Mesendoderm (in vitro differentiated cells): ENCODE results near the gene GM2A.

Source experiments
- DNase-seq: peaks from one replicate; pipeline ENCODE4 v3.0.0; 2013
- H2AK5ac ChIP-seq: 2 replicates; pipeline ENCODE4 v1.6.1; 2013; ENCODE audit warnings: low read length, inconsistent platforms
- H2BK120ac ChIP-seq: 2 replicates; pipeline ENCODE4 v1.6.1; 2013; ENCODE audit warnings: low read depth, mild to moderate bottlenecking, low read length, moderate library complexity, mixed read lengths
- H2BK15ac ChIP-seq: replicated peaks from 2 replicates; pipeline ENCODE4 v1.6.1; 2013; ENCODE audit warnings: low read depth, mild to moderate bottlenecking, moderate library complexity
- H2BK5ac ChIP-seq: 2 replicates; pipeline ENCODE4 v1.6.1; 2013; ENCODE audit warnings: low read length, inconsistent platforms
- H3K18ac ChIP-seq: 2 replicates; pipeline ENCODE4 v1.6.1; 2013; ENCODE audit warnings: mild to moderate bottlenecking, low read length, mixed read lengths
- H3K23ac ChIP-seq: one replicate; pipeline ENCODE4 v1.6.1; 2013; ENCODE audit warnings: low read length
- H3K27ac ChIP-seq: 2 replicates; pipeline ENCODE4 v1.5.1; 2013; ENCODE audit warnings: low read depth, mild to moderate bottlenecking, inconsistent platforms, low read length, moderate library complexity
- H3K27me3 ChIP-seq: 2 replicates; pipeline ENCODE4 v1.6.1; 2013; ENCODE audit warnings: low read length, control low read depth, mild to moderate bottlenecking, inconsistent platforms; ENCODE audit not compliant: insufficient read depth, poor library complexity
- H3K36me3 ChIP-seq: 2 replicates; pipeline ENCODE4 v1.6.1; 2013; ENCODE audit warnings: low read length, inconsistent platforms; ENCODE audit not compliant: control insufficient read depth, insufficient read depth
- H3K4ac ChIP-seq: one replicate; pipeline ENCODE4 v1.6.1; 2013; ENCODE audit warnings: low read depth, mild to moderate bottlenecking, low read length, moderate library complexity
- H3K4me1 ChIP-seq: 2 replicates; pipeline ENCODE4 v1.6.1; 2013; ENCODE audit warnings: low read depth, low read length, inconsistent platforms; ENCODE audit not compliant: control insufficient read depth
- H3K4me2 ChIP-seq: 2 replicates; pipeline ENCODE4 v1.6.1; 2013; ENCODE audit warnings: low read length
- H3K4me3 ChIP-seq: 2 replicates; pipeline ENCODE4 v1.5.1; 2013; ENCODE audit warnings: mild to moderate bottlenecking, low read length
- H3K56ac ChIP-seq: one replicate; pipeline ENCODE4 v1.6.1; 2013; ENCODE audit warnings: low read length
- H3K79me1 ChIP-seq: 2 replicates; pipeline ENCODE4 v1.6.1; 2013; ENCODE audit warnings: low read length, inconsistent platforms
- H3K79me2 ChIP-seq: 2 replicates; pipeline ENCODE4 v1.6.1; 2013; ENCODE audit warnings: mild to moderate bottlenecking, low read length; ENCODE audit not compliant: control insufficient read depth, insufficient read depth
- H3K9ac ChIP-seq: 2 replicates; pipeline ENCODE4 v1.6.1; 2013; ENCODE audit warnings: low read length, inconsistent platforms
- H4K5ac ChIP-seq: one replicate; pipeline ENCODE4 v1.6.1; 2013; ENCODE audit warnings: low read length
- H4K8ac ChIP-seq: one replicate; pipeline ENCODE4 v1.6.1; 2013; ENCODE audit warnings: low read depth, mild to moderate bottlenecking, control low read depth, low read length, moderate library complexity
- WGBS: extraction: QIAGEN DNeasy Blood & Tissue Kit; methylation state at CpG from one replicate; pipeline ENCODE4 v1.1.7; 2013; ENCODE audit warnings: low lambda C conversion rate, missing lambda C conversion rate; ENCODE audit not compliant: insufficient coverage; ENCODE audit errors: extremely low coverage; 5-methylcytosine and 5-hydroxymethylcytosine counted together

The GM2A gene

DNA sequence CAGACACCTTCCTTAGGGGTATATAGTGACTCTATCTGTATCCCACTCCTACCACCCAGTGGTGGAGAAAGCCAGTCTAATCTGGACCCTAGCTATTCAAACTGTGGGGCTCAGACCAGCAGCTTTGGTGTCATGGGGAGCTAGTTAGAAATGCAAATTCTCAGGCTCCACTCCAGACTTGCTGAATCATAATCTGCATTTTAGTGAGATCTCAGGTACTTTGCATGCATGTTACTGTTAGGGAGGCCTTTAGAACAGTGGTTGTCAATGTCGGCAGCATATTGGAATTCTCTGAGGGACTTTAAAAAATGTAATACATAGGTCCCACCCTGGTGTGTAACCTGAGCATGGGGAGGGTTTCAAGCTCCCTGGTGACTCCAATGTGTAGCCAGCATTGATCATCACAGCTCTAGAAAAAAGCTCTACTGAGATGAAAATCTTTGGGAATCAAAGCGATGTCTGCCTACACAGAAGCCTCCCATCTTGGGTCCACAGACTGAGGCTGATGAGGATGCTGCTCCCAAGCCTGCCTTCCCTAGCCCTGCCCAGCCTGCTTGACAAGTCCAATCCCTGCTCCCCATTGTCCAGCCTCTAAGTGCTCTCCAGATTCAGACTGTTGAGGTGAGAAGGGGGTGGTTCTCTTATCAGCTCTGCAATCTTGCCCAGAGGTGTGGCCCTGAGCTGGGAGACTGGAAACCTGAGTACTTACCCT lies 11.9 kb upstream of the GM2A start:
- H2BK5ac ChIP-seq: no peak overlapping the region
- WGBS: no CpG with 5 or more reads among the region's 2 CpGs
- no peaks in the 10 kb centered on the region for H3K79me2 ChIP-seq
- no peak overlapping the region for H4K8ac ChIP-seq
- H3K23ac ChIP-seq: no peak overlapping the region
- H2AK5ac ChIP-seq: no peak overlapping the region
- no peak overlapping the region for H4K5ac ChIP-seq
- H3K79me1 ChIP-seq: no peaks in the 10 kb centered on the region
- H3K9ac ChIP-seq: no peak overlapping the region
- no peak overlapping the region for H2BK15ac ChIP-seq
- H3K27me3 ChIP-seq: no peaks in the 10 kb centered on the region
- no peaks in the 10 kb centered on the region for H3K36me3 ChIP-seq
- no peak overlapping the region for H3K27ac ChIP-seq
- H3K56ac ChIP-seq: peak overlapping the region; percentile 9
- H3K18ac ChIP-seq: no peak overlapping the region
- H3K4me3 ChIP-seq: no peak overlapping the region
- DNase-seq: peak; percentile 65
- H2BK120ac ChIP-seq: no peak overlapping the region
- H3K4me1 ChIP-seq: peaks cover 4% of the 10 kb centered on the region
- no peak overlapping the region for H3K4ac ChIP-seq
- no peak overlapping the region for H3K4me2 ChIP-seq

GRCh38 chr5:151243127-151243526 lies 9.9 kb upstream of the GM2A start:
- Histone ChIP-seq H3K18ac (no peak overlapping the region), H2BK120ac (no peak overlapping the region), H3K4me3 (no peak overlapping the region), H3K36me3 (no peaks in the 10 kb centered on the region), H3K4me2 (no peak overlapping the region), H3K27ac (no peak overlapping the region), H4K5ac (no peak overlapping the region), H2BK5ac (no peak overlapping the region), H3K4ac (no peak overlapping the region), H3K79me2 (no peaks in the 10 kb centered on the region), H3K23ac (no peak overlapping the region), H4K8ac (no peak overlapping the region), H3K27me3 (no peaks in the 10 kb centered on the region), H3K79me1 (no peaks in the 10 kb centered on the region), H2AK5ac (no peak overlapping the region), H3K9ac (no peak overlapping the region), H3K56ac (no peak overlapping the region), H3K4me1 (peaks cover 4% of the 10 kb centered on the region), H2BK15ac (no peak overlapping the region)
- no peak for DNase-seq
- no CpG with 5 or more reads among the region's 4 CpGs for WGBS

DNA sequence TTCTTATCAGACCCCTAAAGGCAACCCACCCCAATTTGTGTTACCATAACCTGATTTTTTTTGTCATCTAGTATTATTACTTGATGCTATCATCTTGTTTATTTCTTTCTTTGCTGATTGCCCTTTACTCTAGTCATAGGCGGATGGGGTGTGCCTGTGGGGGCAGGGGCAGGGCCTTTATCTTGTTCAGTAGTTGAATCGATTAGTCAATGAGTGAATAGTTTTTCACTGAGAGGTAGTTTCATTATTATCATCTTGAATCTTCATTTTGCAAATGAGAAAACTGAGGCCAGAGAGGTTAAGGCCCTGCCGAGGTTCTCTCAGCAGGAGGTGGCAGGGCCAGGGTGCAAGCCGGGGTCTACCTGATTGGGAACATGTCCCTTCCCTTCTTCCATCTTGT lies 9.4 kb upstream of the GM2A start:
- no peaks in the 10 kb centered on the region for H3K27me3 ChIP-seq

GRCh38 chr5:151244206-151244605 lies 8.8 kb upstream of the GM2A start:
- H3K4me1 ChIP-seq: peaks cover 4% of the 10 kb centered on the region
- H3K23ac ChIP-seq: no peak overlapping the region
- no peak overlapping the region for H2BK15ac ChIP-seq
- no peak overlapping the region for H3K9ac ChIP-seq
- no peaks in the 10 kb centered on the region for H3K36me3 ChIP-seq
- H3K4ac ChIP-seq: no peak overlapping the region
- H3K56ac ChIP-seq: no peak overlapping the region
- no peak overlapping the region for H3K4me2 ChIP-seq
- no peak overlapping the region for H3K4me3 ChIP-seq
- WGBS: no CpG with 5 or more reads among the region's 3 CpGs
- H3K27me3 ChIP-seq: no peaks in the 10 kb centered on the region
- no peaks in the 10 kb centered on the region for H3K79me1 ChIP-seq
- no peak overlapping the region for H3K27ac ChIP-seq
- no peak overlapping the region for H4K5ac ChIP-seq
- no peak overlapping the region for H4K8ac ChIP-seq
- no peak overlapping the region for H2AK5ac ChIP-seq
- H3K79me2 ChIP-seq: no peaks in the 10 kb centered on the region
- H3K18ac ChIP-seq: no peak overlapping the region
- H2BK120ac ChIP-seq: no peak overlapping the region
- no peak for DNase-seq
- no peak overlapping the region for H2BK5ac ChIP-seq

More for the DNA sequence above, 9.4 kb upstream of the GM2A start:
- Histone ChIP-seq H3K27ac (no peak overlapping the region), H2BK15ac (no peak overlapping the region), H4K5ac (no peak overlapping the region), H2BK120ac (no peak overlapping the region), H3K18ac (no peak overlapping the region), H3K4me2 (no peak overlapping the region), H3K4me1 (peaks cover 4% of the 10 kb centered on the region), H3K9ac (no peak overlapping the region), H3K4ac (no peak overlapping the region), H2BK5ac (no peak overlapping the region), H3K56ac (no peak overlapping the region), H3K4me3 (no peak overlapping the region), H3K79me2 (no peaks in the 10 kb centered on the region), H2AK5ac (no peak overlapping the region), H3K36me3 (no peaks in the 10 kb centered on the region), H4K8ac (no peak overlapping the region), H3K79me1 (no peaks in the 10 kb centered on the region), H3K23ac (no peak overlapping the region)
- DNase-seq: no peak
- WGBS: no CpG with 5 or more reads among the region's 4 CpGs

DNA sequence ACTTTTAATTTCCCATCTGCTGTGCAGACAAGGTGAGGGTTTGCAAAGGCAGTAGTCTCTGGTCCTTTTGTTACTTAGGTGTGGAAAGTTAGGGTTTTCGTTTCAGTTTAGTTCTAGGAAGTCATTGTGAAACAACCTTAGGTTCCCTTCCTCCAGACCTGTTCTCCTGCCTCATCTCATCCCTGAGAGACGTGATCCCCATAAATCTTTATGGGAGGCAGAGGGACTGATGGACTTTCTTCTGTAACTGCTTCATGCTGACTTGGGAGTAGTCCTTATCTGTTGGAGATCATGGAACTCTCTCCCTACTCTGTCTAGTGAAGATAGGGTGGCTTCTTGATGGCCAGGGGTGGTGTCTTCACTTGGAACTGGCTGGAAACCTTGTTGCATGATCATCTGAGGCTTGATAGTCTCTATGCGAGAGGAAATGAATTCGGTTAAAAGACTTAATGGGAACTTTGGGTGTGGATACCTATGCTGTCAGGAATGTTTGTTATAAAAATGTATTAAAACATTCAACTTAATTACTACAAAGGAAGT lies 7.2 kb upstream of the GM2A start:
- no peaks in the 10 kb centered on the region for H3K79me1 ChIP-seq
- WGBS: no CpG with 5 or more reads among the region's 4 CpGs
- H3K56ac ChIP-seq: no peak overlapping the region
- H2BK120ac ChIP-seq: no peak overlapping the region
- no peak for DNase-seq
- H2AK5ac ChIP-seq: no peak overlapping the region
- no peak overlapping the region for H3K9ac ChIP-seq
- H3K79me2 ChIP-seq: no peaks in the 10 kb centered on the region
- H3K4me1 ChIP-seq: peaks cover 4% of the 10 kb centered on the region
- no peak overlapping the region for H3K27ac ChIP-seq
- no peak overlapping the region for H2BK15ac ChIP-seq
- no peak overlapping the region for H4K5ac ChIP-seq
- H3K4me3 ChIP-seq: no peak overlapping the region
- no peak overlapping the region for H3K4ac ChIP-seq
- H2BK5ac ChIP-seq: no peak overlapping the region
- no peak overlapping the region for H3K18ac ChIP-seq
- no peak overlapping the region for H3K23ac ChIP-seq
- H3K4me2 ChIP-seq: no peak overlapping the region
- H4K8ac ChIP-seq: no peak overlapping the region
- H3K27me3 ChIP-seq: no peaks in the 10 kb centered on the region
- no peaks in the 10 kb centered on the region for H3K36me3 ChIP-seq

GRCh38 chr5:151248651-151249050 lies 4.3 kb upstream of the GM2A start:
- WGBS: no CpG with 5 or more reads among the region's 2 CpGs
- H3K18ac ChIP-seq: no peak overlapping the region

More at GRCh38 chr5:151248651-151249050, 4.3 kb upstream of the GM2A start:
- DNase-seq: no peak
- no peak overlapping the region for H2AK5ac ChIP-seq
- H3K23ac ChIP-seq: no peak overlapping the region
- H3K4me3 ChIP-seq: no peak overlapping the region
- H3K4me2 ChIP-seq: no peak overlapping the region
- no peaks in the 10 kb centered on the region for H3K79me2 ChIP-seq
- no peak overlapping the region for H3K4ac ChIP-seq
- no peak overlapping the region for H4K8ac ChIP-seq
- H3K36me3 ChIP-seq: no peaks in the 10 kb centered on the region
- H3K79me1 ChIP-seq: peaks cover 2% of the 10 kb centered on the region
- no peak overlapping the region for H3K56ac ChIP-seq
- H2BK5ac ChIP-seq: no peak overlapping the region
- H3K27me3 ChIP-seq: no peaks in the 10 kb centered on the region
- peaks cover 2% of the 10 kb centered on the region for H3K4me1 ChIP-seq
- H2BK15ac ChIP-seq: no peak overlapping the region
- H4K5ac ChIP-seq: no peak overlapping the region
- H3K27ac ChIP-seq: no peak overlapping the region
- H3K9ac ChIP-seq: no peak overlapping the region
- no peak overlapping the region for H2BK120ac ChIP-seq
